Glomerular visceral epithelial cell (primary cell): Measurements from ENCODE around the gene FYN.

Experiments used
- DNase-seq: peaks from one replicate; pipeline ENCODE4 v3.0.0-alpha.2; 2016; ENCODE audit errors: extremely low spot score

FYN gene

DNA sequence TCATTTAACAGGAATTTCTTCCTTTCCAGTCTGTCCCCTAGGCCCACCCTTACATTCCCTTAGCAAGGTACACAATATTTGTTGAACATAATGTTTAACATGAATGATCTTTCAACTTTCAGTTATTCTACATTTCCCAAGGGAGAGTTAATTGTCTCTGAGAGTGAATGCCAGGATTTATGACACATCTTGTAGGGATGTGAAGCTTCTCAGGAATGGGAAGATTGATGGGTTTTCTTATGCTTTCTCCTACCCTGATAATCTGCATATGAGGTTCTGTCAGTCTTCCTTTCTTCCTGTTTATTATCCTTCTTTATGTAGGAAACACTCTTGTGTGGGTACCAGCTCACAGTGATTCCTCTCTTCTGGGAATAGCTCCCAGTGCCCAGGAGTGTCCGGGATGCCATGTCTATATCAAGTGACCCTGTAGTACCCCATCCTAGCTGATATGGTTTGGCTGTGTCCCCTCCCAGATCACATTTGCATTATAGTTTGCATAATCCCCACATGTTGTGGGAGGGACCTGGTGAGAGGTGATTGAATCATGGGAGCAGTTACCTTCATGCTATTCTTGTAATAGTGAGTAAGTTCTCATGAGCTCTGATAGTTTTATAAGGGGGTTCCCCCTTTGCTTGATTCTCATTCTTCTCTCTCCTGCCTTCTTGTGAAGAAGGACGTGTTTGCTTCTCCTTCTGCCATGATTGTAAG, 7.1 kb upstream of the FYN start:
- peak; percentile 16 for DNase-seq

DNA sequence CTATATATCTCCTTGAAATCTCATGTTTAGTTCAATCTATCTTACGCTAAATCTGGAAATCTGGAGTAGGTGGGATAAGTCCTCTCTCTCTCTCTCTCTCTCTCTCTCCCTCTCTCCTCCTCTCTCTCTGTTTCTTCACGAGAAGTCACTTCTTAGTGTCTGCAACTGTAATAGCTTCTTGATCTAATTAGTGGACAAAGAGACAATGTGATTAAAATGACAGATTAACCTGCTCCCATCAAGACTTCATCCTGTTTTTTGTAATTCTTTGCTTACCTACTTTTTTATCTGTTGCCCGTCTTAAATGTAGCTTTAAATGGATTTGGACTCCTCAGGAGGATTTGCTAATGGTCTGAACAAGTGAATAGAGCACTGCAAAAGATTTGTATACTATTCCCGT, 2.5 kb upstream of the FYN start:
- no peak for DNase-seq

DNA sequence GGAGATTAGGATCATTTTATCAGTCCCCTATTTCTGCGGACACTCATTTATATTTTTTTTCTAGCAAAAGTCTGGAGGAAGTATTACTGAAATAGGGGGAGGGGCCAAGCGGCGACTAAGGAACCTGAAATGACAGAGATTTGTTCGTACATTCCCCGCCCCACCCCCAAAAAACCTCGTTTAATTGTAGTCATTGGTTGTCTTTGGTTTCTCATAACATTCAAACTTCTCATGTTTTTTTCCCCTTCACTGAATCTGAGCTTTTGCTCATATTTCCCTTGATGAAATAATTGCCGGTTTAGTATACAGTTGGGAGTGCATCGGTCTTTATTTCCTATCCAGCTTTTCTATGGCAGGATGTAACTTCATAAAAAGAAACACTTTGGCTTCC, 768 bp upstream of the FYN start:
- DNase-seq = peak; percentile 12

DNA sequence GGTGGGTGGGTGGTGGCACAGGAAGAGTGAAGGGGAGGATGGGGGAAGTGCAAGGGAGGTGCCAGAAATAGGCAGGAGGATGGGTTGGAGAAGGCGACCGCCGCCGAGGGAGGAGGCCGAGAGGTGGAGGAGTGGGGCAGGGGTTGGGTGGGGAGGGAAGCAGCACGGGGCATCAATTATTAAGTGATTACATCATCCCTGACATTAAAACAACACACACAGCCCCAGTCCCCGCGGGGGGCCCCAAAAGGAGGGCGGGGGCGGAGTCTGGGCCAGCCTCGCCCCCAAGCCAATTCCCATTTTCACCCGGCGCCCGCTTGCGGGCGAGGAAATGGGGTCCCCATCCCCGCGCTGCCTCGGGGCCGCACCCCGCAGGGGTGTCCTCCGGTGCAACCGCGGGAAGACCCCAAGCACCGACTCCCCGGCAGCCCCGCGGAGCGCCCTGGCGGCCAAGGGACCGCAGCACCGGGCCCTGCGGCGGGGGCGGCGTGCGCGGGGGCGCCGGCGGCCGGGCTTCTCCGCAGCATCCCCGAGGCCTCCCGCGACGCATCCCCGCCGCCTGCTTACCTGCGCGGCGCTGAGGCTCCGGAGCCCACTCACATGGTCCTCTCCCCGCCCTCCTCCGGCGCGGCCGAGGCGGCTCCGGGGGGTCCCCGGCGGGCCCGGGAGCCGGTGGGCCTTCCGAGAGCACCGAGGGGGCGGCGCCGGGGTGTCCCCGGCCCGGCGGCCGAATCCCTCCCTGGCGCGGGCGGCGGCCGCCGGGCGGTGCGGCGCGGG, 663 bp downstream of the FYN start:
- peak; percentile 56 for DNase-seq

DNA sequence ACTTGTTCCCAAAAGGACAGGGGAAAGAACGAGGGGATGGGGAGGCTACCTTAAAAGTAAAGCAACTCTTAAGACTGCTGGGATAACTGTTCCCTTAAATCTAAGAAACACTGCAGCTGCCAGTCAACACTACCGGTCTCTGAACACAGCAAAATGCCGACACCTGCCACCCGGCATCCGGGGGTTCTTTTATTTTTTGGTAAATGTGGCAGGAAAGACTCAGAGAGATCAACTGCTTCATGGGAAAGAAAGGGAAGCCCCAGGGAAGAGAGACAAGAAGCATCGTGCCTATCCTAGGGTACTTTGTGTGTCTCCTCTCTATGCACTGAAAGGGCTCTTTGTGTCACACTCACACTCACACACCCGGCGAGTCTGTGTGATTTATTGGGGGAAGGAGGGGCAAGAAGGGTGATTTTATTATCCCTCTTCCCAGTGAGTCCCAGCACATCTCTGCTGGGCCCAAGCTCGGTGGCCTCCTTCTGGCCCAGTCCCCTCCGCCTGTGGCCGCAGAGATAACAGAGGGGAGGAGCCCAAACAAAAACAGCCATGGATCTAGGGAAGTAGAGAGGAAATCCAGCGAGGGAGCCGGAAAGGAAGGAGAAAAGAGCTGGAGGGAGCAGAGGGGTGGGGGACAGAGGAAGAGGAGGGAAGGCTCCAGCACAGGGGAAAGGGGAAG, 1.4 kb downstream of the FYN start:
- peak; percentile 29 for DNase-seq

- DNase-seq = no peak
Observed at GRCh38 chr6:111871207-111871606, 2.0 kb downstream of the FYN start.

- no peak for DNase-seq
Observed at GRCh38 chr6:111870742-111871064, 2.5 kb downstream of the FYN start.

DNA sequence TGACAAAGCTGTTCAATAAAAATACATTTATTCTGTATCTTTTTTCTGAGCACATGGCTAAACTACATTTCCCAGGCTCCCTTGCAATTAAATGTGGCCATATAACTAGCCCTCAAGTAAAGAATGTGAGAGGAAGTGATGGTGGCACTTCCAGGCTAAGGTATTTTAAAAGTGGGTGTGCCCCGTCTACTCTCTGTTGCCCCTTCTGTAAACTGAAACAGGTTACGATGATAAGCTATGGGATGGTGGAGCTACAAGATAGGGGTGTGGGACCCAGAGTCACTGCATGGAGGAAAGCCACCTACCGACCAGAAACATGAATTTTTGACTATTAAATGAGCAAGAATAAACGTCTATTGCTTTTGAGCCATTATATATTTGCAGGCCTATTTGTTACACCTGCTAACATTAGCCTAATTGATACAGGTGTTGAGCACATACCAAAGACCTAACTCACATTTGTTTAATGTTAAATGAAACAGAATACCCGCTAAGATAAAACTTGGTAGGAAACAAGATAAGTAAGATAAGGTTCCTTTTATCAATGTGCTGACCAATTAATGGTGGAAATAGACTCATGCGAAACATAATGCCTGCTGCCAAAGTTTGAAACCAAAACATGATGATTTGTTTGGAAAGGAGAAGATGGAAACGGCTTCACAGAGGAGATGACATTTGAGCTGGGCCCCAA, 3.1 kb downstream of the FYN start:
- no peak for DNase-seq

- DNase-seq = no peak
Observed at GRCh38 chr6:111866857-111867256, 6.4 kb downstream of the FYN start.

GRCh38 chr6:111865909-111866546, 7.2 kb downstream of the FYN start:
- no peak for DNase-seq

- no peak for DNase-seq
Observed at GRCh38 chr6:111865049-111865585, 8.1 kb downstream of the FYN start.

- no peak for DNase-seq
Observed at GRCh38 chr6:111864138-111865048, 8.9 kb downstream of the FYN start.

DNA sequence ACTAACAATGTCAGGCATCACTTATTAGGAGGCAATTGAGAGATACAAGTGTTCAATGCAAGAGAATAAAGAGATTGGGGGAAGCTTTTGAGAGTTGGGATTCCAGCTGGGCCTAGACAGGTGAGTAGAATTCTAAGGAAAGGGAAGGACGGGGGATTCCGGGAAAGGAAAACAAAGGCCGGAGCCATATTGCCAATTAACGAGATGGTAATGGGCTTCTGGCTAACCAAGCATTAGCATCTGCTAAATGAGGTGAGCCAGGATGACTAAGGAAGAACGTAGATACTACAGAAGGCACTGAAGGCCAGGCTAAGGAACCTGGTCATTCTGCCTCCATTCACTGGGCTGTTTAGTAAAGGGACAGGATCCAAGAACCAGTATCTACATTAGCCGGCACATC, 10.5 kb downstream of the FYN start:
- no peak for DNase-seq

GRCh38 chr6:111862314-111862713, 10.9 kb downstream of the FYN start:
- DNase-seq = no peak

- no peak for DNase-seq
Observed at GRCh38 chr6:111861431-111861885, 11.8 kb downstream of the FYN start.

DNA sequence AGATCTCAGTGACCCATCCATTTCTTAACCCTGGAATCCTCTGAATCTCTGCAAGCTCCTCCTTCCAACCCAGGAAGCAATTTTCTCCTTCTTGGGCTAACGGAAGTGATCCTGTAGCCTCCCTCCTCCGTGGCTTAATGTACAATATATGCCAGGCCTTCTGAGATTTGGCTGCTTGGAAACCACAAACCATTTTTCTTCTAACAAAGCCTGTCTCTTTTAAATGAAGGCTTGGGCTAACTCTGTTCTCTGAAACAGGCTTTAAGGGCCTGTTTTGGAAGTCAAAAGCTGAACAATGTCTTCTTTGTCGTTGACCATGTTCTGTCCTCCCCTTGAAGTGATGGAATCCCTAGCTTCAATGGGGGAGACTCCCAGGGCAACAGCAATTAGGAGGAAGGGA, 14.9 kb downstream of the FYN start:
- no peak for DNase-seq

- no peak for DNase-seq
Observed at GRCh38 chr6:111857674-111858337, 15.4 kb downstream of the FYN start.

- DNase-seq = no peak
Observed at GRCh38 chr6:111855753-111856152, 17.5 kb downstream of the FYN start.

GRCh38 chr6:111854683-111855082, 18.6 kb downstream of the FYN start:
- no peak for DNase-seq

DNA sequence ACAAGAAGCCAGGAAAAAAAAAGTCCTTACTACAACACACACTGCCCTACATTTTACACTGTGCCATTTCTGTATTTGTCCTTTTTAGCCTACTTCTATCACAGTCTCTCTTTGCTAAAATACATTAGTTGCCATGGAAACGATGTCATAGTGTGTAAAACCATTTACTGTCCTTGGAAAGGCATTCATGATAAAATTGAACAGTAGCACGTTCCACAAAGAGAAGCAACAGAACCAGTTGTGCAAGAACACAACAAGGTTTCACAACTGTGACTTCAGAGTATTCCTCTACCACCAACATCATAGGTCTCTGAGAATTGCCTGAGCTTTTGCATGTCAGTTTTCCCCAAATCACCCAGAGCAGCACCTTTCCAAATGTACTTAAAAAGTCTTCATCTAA, 20.5 kb downstream of the FYN start:
- no peak for DNase-seq
